Tibial artery (tissue), 4 donors: Measurements from ENCODE around the gene G6PD.
A peak's percentile ranks its signal among the peaks of the same experiment; 100 is the strongest.
"Not testable (repeated sequence)": the region's sequence is repeated elsewhere in the genome, so short reads cannot be mapped to it uniquely, and the experiment has no call there.

ENCODE experiments used
- DNase-seq, 2 donors: peaks; one replicate each; pipeline ENCODE4 v3.0.0-alpha.2; 2019
- H3K27ac ChIP-seq, 2 donors: fragments of 200-600 bp; sonication (generic) in 1 of 2; 1 replicate in 1 of 2; 2 replicates in 1 of 2; pipeline ENCODE4 v1.5.1; 2018 to 2019; ENCODE audit warnings: mild to moderate bottlenecking in 1 of 2
- H3K27me3 ChIP-seq, 2 donors: fragments of 200-600 bp; sonication (generic) in 1 of 2; one replicate each; pipeline versions ENCODE4 v1.5.1 to v1.6.0; 2016 to 2019
- H3K36me3 ChIP-seq, 3 donors: fragments of 200-600 bp; sonication (generic) in 2 of 3; one replicate each; pipeline ENCODE4 v1.5.1; 2016 to 2019; ENCODE audit warnings: mild to moderate bottlenecking in 2 of 3
- H3K4me1 ChIP-seq, 4 donors: fragments of 200-600 bp; sonication (generic) in 2 of 4; 1 replicate in 3 of 4; 2 replicates in 1 of 4; pipeline ENCODE4 v1.5.1; 2016 to 2019
- H3K4me3 ChIP-seq, 2 donors: fragments of 200-600 bp; sonication (generic) in 1 of 2; 1 replicate in 1 of 2; 2 replicates in 1 of 2; pipeline ENCODE4 v1.5.1; 2018 to 2019; ENCODE audit warnings: mild to moderate bottlenecking in 2 of 2
- H3K9me3 ChIP-seq, 3 donors: fragments of 200-600 bp; sonication (generic) in 1 of 3; one replicate each; pipeline ENCODE4 v1.5.1; 2016 to 2019
- CTCF ChIP-seq, 2 experiments: fragments of 200-600 bp in 1 of 2; fragments of 450-650 bp in 1 of 2; IDR thresholded peaks; one replicate each; pipeline ENCODE4 v1.5.1; 2017 to 2019; ENCODE audit warnings: antibody characterized with exemption in 2 of 2, mild to moderate bottlenecking in 1 of 2, moderate library complexity in 1 of 2
- intact Hi-C: fragments of 100-400 bp; cut with DNase I; formaldehyde crosslinking; loops from one replicate; pipeline ENCODE4 v1.15.0; 2023; ENCODE audit warnings: low total_unique reads

The G6PD gene

GRCh38 chrX:154575076-154575475 is 28.4 kb upstream of the G6PD start:
- H3K36me3 ChIP-seq, H3K27ac ChIP-seq, intact Hi-C loops, DNase-seq, H3K4me1 ChIP-seq, H3K9me3 ChIP-seq, H3K27me3 ChIP-seq, H3K4me3 ChIP-seq: not testable (repeated sequence)

GRCh38 chrX:154573061-154573460 is 26.4 kb upstream of the G6PD start:
- H3K9me3 ChIP-seq, H3K27me3 ChIP-seq, H3K4me1 ChIP-seq, H3K27ac ChIP-seq, DNase-seq, H3K4me3 ChIP-seq, H3K36me3 ChIP-seq, intact Hi-C loops: not testable (repeated sequence)

GRCh38 chrX:154570361-154570760 is 23.7 kb upstream of the G6PD start:
- H3K36me3 ChIP-seq, intact Hi-C loops, H3K4me3 ChIP-seq, H3K27me3 ChIP-seq, H3K9me3 ChIP-seq, H3K27ac ChIP-seq, DNase-seq, H3K4me1 ChIP-seq: not testable (repeated sequence)

- H3K27me3 ChIP-seq, H3K36me3 ChIP-seq, DNase-seq, H3K4me3 ChIP-seq, H3K9me3 ChIP-seq, H3K27ac ChIP-seq, H3K4me1 ChIP-seq, intact Hi-C loops: not testable (repeated sequence)
Measured at GRCh38 chrX:154562295-154562694, 15.6 kb upstream of the G6PD start.

GRCh38 chrX:154560326-154560725 is 13.7 kb upstream of the G6PD start:
- DNase-seq, H3K36me3 ChIP-seq, intact Hi-C loops, H3K27me3 ChIP-seq, H3K4me3 ChIP-seq, H3K4me1 ChIP-seq, H3K9me3 ChIP-seq, H3K27ac ChIP-seq: not testable (repeated sequence)

- H3K27me3 ChIP-seq, H3K27ac ChIP-seq, H3K9me3 ChIP-seq, DNase-seq, H3K4me1 ChIP-seq, H3K4me3 ChIP-seq, intact Hi-C loops: not testable (repeated sequence)
- H3K36me3 ChIP-seq: peaks cover 0 to 16% (median 0%) of the 10 kb centered on the region in 3 donors
Measured at GRCh38 chrX:154558896-154559295, 12.2 kb upstream of the G6PD start.

- H3K27me3 ChIP-seq, H3K4me3 ChIP-seq, H3K9me3 ChIP-seq, DNase-seq, H3K27ac ChIP-seq, intact Hi-C loops, H3K4me1 ChIP-seq: not testable (repeated sequence)
- peaks cover 0 to 23% (median 5%) of the 10 kb centered on the region in 3 donors for H3K36me3 ChIP-seq
Measured at GRCh38 chrX:154558060-154558690, 11.5 kb upstream of the G6PD start.

GRCh38 chrX:154552112-154552806 is 5.6 kb upstream of the G6PD start:
- H3K9me3 ChIP-seq, H3K27me3 ChIP-seq, H3K27ac ChIP-seq, intact Hi-C loops, DNase-seq, H3K4me3 ChIP-seq: not testable (repeated sequence)
- peaks cover 0 to 23% (median 9%) of the 10 kb centered on the region in 4 donors for H3K4me1 ChIP-seq
- peaks cover 0 to 28% (median 10%) of the 10 kb centered on the region in 3 donors for H3K36me3 ChIP-seq

GRCh38 chrX:154549766-154550165 is 3.1 kb upstream of the G6PD start:
- no peak for TF ChIP-seq CTCF (IDR thresholded peaks at IDR 0.05)

GRCh38 chrX:154548028-154548316 is 1.3 kb upstream of the G6PD start:
- Histone ChIP-seq H3K9me3 (no peaks in the 10 kb centered on the region), H3K4me1 (peaks cover 0 to 56% (median 14%) of the 10 kb centered on the region in 4 donors), H3K36me3 (peaks cover 0 to 3% (median 2%) of the 10 kb centered on the region in 3 donors), H3K4me3 (peak overlapping the region; percentile 63 to 70), H3K27ac (peak overlapping the region; percentile 80 to 92), H3K27me3 (no peaks in the 10 kb centered on the region)
- intact Hi-C loops: no loop called here
- no peak for TF ChIP-seq CTCF (IDR thresholded peaks at IDR 0.05)
- no peak for DNase-seq

More at GRCh38 chrX:154549766-154550165, 3.1 kb upstream of the G6PD start:
- no peak overlapping the region for H3K27ac ChIP-seq
- peaks cover 0 to 18% (median 10%) of the 10 kb centered on the region in 3 donors for H3K36me3 ChIP-seq
- no peaks in the 10 kb centered on the region for H3K27me3 ChIP-seq
- H3K9me3 ChIP-seq: no peaks in the 10 kb centered on the region
- DNase-seq: no peak
- intact Hi-C loops: no loop called here
- peaks cover 0 to 38% (median 13%) of the 10 kb centered on the region in 4 donors for H3K4me1 ChIP-seq
- no peak overlapping the region for H3K4me3 ChIP-seq
